ENCODE data around the gene FAHD2A.
"Not testable (repeated sequence)": the region's sequence is repeated elsewhere in the genome, so short reads cannot be mapped to it uniquely, and the experiment has no call there.

Gene FAHD2A

GRCh38 chr2:95376311-95377215 is 25.9 kb upstream of the FAHD2A start:
- no peak for DNase-seq (ENCODE audit: low spot score)

DNA sequence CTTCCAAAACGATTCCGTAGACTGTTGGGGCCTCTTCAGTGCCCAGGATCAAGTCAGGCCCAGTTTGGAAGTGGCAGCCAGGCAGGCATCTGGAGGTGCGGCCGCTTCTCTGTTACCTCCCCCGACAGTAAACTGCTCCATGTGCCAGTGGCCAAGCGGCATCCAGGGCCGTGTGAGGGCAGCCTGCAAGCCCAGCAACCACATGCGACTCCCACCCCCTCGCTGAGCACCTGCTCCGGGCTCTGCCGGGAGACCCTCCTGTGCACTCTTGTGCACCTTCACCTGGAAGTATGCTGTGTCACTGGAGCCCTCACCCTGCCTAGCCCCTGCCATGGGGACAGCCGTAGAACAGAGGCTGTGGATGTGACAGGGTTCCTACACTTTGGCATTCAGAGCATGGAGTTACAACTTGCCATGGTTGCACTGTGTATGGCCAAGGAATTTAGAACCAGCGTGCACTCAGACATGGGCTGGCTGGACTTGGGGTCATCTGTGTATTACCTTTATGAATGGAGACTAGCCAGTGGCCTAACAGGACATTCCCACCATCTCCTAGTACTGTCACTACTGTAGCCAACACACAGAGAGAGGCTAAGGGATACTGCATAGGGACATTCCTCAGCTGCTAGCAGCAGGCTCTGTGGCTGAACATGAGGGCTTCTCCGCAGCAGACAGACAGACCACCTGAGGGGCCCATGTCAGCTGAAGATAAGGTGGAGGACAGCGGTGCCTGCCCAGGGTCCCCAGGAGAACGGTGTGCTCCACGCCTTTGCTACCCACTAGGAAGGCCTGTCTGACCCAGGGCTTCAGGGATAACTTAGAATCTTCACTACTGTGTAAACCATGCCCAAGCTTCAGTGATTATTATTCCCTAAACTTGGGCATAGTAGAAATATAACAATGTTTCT is 25.0 kb upstream of the FAHD2A start:
- no peak for DNase-seq (ENCODE audit: low spot score)

DNA sequence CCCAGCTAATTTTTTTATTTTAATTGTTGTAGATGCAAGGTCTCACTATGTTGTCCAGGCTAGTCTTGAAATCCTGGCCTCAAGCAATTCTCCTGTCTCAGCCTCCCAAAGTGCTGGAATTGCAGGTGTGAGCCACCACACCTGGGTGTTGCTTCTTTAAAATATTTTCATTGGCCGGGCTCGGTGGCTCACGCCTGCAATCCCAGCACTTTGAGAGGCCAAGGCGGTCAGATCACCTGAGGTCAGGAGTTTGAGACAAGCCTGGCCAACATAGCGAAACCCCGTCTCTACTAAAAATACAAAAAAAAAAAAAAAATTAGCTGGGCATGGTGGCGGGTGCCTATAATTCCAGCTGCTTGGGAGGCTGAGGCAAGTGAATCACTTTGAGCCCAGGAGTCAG is 24.2 kb upstream of the FAHD2A start:
- not testable (repeated sequence) for DNase-seq (ENCODE audit: low spot score)

- DNase-seq (ENCODE audit: low spot score) = no peak
These were observed 23.1 kb upstream of the FAHD2A start for GRCh38 chr2:95379371-95379831.

- DNase-seq (ENCODE audit: low spot score) = no peak
These were observed 22.2 kb upstream of the FAHD2A start for GRCh38 chr2:95380280-95380679.

- DNase-seq (ENCODE audit: low spot score) = no peak
These were observed 21.8 kb upstream of the FAHD2A start for GRCh38 chr2:95380731-95381130.

GRCh38 chr2:95381212-95382191 is 21.0 kb upstream of the FAHD2A start:
- DNase-seq (ENCODE audit: low spot score) = no peak

DNA sequence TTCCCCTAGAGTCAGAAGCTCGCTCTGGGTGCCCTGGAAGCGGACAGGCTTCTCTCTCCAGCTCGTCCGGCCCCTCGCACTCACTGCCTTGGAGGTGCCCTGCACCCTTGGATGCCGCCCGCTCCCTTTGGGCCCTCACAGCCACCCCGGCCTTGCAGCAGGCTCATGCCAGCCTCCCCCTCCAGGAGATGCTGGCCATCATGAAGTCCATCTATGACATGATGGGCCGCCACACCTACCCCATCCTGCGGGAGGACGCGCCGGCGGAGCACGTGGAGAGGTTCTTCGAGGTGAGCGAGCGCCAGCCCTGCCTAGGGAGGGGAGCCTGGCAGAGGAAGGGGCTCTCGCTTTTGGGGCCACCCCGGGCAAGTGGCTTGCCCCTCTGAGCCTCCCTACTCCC is 20.3 kb upstream of the FAHD2A start:
- no peak for DNase-seq (ENCODE audit: low spot score)

DNA sequence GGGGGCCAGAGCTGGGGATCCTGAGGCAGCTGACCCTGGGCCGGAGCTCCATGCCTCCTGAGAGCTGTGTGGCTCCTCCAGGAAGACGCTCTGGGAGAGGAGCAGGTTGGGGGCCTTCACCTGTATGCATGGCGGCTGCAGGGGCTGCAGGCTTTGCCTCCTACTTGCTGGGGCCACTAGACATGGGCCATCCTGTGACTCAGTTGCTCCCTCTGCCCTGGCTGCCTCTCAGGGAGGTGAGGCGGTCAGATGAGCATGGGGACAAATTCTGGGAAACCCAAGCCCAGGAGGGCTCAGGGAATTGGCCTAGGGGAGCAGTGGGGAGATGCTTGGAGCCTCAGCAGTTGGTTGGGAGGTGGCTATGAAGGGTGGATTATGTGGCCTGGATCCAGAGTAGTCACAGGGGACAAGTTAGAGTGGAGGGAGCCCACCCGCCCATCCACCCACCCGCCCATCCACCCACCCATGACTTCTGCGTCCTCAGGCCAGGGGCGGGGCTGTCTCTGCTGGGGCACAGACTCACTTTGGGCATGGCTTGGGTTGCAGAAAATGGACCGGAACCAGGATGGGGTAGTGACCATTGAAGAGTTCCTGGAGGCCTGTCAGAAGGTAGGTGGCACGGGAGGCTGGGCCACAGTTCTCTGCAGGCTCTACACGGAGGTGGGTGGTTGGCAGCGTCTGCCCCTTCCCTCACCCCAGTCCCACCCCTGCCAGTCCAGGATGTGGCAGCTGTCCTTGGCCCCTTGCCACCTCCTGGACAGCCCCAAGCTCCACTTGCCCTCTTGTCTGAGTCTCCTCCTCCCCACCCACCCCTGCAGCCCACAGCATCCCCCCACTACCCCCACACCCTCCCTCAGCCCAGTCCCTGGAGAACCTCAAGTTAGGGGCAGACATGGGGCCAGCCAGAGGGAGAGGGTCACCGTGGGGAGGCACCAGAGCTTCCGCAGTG is 19.5 kb upstream of the FAHD2A start:
- no peak for DNase-seq (ENCODE audit: low spot score)

DNA sequence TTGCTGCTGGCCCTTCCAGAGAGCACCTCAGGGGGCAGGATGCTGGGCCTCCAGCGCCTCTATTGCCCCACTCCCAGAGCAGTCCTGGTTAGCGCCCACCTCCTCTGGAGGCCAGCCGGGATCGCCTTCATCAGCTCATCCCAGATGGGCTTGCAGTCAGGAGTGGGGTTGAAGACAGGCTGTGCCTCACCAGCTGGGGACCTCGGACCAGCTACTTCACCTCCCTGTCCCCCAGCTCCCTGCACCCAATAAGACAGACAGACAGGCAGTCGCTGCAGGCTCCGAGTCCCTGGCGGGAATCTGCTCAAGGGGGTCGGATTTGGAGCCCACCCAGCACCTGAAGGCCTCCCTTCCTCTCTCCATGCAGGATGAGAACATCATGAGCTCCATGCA is 18.9 kb upstream of the FAHD2A start:
- no peak for DNase-seq (ENCODE audit: low spot score)

- peak; percentile 27 for DNase-seq (ENCODE audit: low spot score)
These were observed 17.5 kb upstream of the FAHD2A start for GRCh38 chr2:95384854-95385569.

DNA sequence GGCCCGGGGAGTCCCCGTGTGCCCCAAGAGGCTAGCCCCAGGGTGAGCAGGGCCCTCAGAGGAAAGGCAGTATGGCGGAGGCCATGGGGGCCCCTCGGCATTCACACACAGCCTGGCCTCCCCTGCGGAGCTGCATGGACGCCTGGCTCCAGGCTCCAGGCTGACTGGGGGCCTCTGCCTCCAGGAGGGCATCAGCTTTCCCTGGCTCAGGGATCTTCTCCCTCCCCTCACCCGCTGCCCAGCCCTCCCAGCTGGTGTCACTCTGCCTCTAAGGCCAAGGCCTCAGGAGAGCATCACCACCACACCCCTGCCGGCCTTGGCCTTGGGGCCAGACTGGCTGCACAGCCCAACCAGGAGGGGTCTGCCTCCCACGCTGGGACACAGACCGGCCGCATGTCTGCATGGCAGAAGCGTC is 16.9 kb upstream of the FAHD2A start:
- peak; percentile 9 for DNase-seq (ENCODE audit: low spot score)

DNA sequence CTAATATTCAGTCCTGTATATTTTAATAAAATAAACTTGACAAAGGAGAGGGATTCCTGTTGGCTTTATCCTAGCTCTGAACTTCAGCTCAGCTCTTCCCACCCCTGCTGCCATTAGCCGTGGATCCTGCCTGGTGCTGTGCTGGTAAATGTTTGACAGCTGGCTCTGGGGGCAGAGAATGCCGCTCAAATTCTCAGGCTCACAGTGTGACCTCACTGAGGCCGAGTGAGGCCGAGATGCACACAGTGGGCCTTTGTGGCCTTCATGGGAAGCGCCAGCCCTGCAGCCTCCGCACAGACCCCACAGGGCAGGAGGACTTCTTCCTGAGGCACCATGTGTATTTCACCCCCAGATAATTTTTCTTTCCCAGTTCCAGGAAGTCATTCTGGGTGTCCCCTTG is 16.5 kb upstream of the FAHD2A start:
- peak; percentile 2 for DNase-seq (ENCODE audit: low spot score)

DNA sequence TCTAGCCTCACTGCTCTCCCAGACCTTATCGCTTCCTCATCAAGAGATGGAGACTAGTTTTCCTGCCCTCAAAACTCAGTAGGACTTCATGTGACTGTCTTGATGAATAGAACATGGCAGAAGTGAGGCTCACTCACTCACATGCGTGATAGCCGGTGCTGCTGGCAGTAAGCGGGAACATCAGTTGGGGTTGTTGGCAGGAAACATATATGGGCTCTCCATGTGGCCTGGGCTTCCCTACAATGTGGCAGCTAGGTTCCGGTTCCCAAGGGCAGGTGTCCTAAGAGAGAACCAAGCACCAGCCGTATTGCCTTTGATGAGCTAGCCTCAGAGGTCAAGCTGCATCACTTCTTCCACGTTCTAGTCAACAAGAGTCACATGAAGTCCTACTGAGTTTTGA is 15.2 kb upstream of the FAHD2A start:
- peak; percentile 2 for DNase-seq (ENCODE audit: low spot score)

DNA sequence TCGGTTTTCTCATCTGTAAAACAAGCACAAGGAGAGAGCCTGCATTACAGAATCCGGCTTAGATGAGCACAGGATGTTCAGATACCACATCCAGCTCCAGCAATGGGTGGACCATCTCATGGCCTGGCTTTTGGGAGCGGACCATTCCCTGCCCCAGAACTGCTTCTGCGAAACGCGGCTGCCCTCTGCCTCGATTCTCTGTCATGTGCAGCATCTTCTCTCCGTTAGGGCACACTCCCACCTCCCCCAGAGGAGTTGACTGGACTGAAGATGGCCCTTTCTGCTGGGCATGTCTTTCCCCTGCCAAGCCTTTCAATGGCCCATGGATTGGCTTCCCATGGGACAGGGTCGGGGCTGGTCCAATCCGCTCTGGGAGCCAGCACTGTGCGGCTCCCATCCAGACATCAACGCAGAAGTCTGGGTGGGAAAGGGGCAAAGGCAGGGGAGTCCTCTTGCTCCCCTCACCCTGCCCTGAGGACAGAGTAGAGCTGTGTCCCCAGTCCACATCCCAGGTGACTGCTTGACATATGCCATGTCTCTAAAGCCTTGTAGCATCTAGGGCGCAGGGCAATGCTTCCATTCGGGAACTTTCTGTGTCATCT is 14.3 kb upstream of the FAHD2A start:
- DNase-seq (ENCODE audit: low spot score) = peak; percentile 3

DNA sequence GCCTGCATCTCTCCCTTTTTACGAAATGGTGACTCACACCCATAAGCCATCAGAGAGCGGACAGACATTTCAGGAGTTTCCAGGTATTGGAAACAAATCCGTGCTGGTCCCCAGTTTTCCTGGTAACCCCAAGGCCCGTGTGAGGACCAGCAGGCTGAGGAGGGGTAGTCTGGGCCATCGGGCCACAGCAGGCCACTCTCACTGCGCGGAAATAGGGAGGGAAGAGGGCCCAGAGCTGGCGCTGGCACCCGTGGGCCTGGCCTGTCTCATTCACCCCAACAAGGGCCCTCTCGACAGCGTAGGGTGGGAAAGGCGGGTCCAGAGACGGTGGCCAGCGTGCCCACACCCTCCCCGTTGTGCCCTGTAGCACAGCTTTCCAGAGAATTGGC is 13.7 kb upstream of the FAHD2A start:
- no peak for DNase-seq (ENCODE audit: low spot score)

DNA sequence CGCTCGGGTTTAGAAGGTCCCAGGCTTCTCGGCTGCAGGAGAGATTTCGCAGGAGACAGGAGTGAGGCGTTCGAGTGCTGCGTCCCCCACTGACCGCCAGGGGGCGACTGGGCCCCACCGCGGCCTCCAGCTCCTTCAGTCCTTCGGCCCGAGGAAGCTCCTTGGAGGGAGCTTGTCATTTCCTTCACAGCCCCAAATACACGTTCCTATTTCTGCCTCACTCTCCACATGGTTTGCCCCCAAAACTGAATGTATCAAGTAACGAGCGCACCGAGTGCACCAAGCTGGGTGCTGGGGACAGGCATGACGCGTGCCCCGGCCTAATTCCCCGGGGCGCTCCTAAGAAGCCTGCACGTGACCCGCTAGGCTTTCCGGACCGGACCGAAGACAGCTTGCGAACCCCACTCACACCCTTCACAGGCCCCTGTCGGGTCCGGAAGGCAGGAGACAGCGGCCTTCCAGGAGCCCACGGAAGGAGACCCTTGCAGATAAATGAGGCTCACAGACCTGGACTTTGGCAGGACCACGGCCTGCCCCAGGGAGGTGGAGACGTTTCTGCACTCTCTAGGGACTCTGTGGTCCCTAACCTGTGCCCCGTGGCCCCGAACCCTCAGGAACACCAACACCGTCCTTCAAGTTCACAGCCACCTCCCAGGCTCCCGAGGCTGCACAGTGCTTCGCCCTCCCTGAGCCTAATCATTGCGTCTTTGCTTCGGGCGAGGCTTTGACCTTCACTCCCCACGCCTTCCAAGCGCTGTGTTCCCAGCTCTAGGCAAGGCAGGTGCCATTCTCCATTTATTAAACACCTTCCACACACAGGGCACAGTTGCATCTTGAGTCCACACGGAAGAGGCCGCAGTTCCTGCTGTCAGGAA is 13.0 kb upstream of the FAHD2A start:
- peak; percentile 93 for DNase-seq (ENCODE audit: low spot score)

DNA sequence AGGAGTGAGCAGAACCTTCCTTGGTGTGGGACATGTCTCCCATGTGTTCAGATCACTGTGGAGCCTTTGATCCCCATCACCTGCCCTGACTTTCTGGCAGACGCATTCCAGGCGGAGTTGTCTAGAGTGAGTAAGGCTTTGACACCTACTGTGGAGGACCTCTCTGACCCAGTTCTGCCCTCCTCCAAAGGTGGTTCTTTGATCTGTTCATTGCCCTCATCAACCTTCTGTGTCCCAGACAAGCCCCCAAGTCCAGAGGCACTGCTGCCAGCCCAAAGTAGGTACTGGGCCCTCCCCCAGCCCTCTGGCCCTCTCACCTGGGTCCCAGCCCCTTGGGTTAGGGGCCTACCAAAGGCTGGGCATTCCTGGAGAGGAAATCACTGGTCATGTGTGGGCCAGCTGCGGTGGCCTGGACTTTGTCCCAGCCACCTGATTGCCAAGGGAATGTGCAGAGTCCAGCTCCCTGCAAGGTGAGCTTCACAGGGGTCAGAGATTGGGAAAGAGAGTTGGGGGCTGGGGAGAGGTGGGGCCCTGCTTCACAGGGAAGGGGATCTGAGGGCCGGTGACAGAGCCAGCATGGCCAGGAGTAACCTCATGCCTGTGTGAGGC is 12.1 kb upstream of the FAHD2A start:
- no peak for DNase-seq (ENCODE audit: low spot score)

Data from AG20443 (cell line).